ENCODE measurements around the gene BTN2A1. TPM values are rescaled to one million over a fixed set of nuclear protein-coding genes. Genes with fewer than 3 reads are reported as not detected.

BTN2A1 gene
- total RNA-seq, 4 donors from 2014 or later, result 5.9 to 11.4 (median 7.8) TPM

GRCh38 chr6:26475823-26476729, 18.3 kb downstream of the BTN2A1 start:
- no peaks in the 10 kb centered on the region for H3K36me3 ChIP-seq
- H3K27me3 ChIP-seq, result no peaks in the 10 kb centered on the region
- H3K4me3 ChIP-seq, result no peak overlapping the region
- 77 to 82% methylated on average over 7 of the region's 7 CpGs for WGBS, 2 donors
- no peak for DNase-seq
- TF ChIP-seq POLR2A (IDR thresholded peaks at IDR 0.05), result no peak
- TF ChIP-seq, protein P1, sequence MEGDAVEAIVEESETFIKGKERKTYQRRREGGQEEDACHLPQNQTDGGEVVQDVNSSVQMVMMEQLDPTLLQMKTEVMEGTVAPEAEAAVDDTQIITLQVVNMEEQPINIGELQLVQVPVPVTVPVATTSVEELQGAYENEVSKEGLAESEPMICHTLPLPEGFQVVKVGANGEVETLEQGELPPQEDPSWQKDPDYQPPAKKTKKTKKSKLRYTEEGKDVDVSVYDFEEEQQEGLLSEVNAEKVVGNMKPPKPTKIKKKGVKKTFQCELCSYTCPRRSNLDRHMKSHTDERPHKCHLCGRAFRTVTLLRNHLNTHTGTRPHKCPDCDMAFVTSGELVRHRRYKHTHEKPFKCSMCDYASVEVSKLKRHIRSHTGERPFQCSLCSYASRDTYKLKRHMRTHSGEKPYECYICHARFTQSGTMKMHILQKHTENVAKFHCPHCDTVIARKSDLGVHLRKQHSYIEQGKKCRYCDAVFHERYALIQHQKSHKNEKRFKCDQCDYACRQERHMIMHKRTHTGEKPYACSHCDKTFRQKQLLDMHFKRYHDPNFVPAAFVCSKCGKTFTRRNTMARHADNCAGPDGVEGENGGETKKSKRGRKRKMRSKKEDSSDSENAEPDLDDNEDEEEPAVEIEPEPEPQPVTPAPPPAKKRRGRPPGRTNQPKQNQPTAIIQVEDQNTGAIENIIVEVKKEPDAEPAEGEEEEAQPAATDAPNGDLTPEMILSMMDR (IDR thresholded peaks at IDR 0.05), result no peak
- intact Hi-C loops (cut with DNase I), result no loop called here
- no peaks in the 10 kb centered on the region for H3K9me3 ChIP-seq
- H3K4me1 ChIP-seq, result peaks cover 8 to 32% (median 9%) of the 10 kb centered on the region in 3 donors
- peak overlapping the region in 2 of 4 donors; percentile 23 to 93 for H3K27ac ChIP-seq

DNA sequence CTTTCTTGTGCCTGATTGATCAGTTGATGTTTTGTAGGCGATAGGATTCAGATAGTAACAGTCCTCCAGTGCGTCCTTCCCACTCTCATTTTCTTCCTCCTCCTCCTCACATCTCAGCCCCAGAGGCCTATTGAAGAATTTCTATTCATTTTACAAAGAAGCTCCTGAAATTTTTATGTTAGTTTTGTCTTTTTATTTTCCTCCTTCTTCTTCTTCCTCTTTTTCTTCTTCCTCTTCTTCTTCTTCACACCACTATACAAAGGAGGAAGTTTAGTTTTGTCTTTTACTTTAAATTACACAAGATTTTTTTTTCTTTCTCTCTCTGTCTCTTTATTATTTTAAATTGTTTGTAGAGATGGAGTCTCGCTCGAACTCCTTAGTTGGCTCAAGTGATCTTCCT, 19.1 kb downstream of the BTN2A1 start:
- TF ChIP-seq POLR2A (IDR thresholded peaks at IDR 0.05), result no peak
- TF ChIP-seq, protein P1 (IDR thresholded peaks at IDR 0.05), result no peak

GRCh38 chr6:26477426-26477825, 19.7 kb downstream of the BTN2A1 start:
- WGBS, 2 donors, result 6 to 23% methylated on average over 1 of the region's 1 CpG
- Histone ChIP-seq H3K27ac (peak overlapping the region in 3 of 4 donors; percentile 5 to 33 (median 31)), H3K27me3 (no peaks in the 10 kb centered on the region), H3K9me3 (no peaks in the 10 kb centered on the region), H3K4me3 (no peak overlapping the region), H3K4me1 (peaks cover 8 to 32% (median 9%) of the 10 kb centered on the region in 3 donors), H3K36me3 (no peaks in the 10 kb centered on the region)
- TF ChIP-seq, protein P1 (IDR thresholded peaks at IDR 0.05), result no peak
- TF ChIP-seq POLR2A (IDR thresholded peaks at IDR 0.05), result no peak
- DNase-seq, result no peak
- intact Hi-C loops (cut with DNase I), result no loop called here

More for the DNA sequence above, 19.1 kb downstream of the BTN2A1 start:
- Histone ChIP-seq H3K4me3 (no peak overlapping the region), H3K36me3 (no peaks in the 10 kb centered on the region), H3K9me3 (no peaks in the 10 kb centered on the region), H3K4me1 (peaks cover 8 to 32% (median 9%) of the 10 kb centered on the region in 3 donors), H3K27me3 (no peaks in the 10 kb centered on the region), H3K27ac (peak overlapping the region in 2 of 4 donors; percentile 23 to 93)
- DNase-seq, result no peak
- WGBS, 2 donors, result 80 to 88% methylated on average over 4 of the region's 4 CpGs
- intact Hi-C loops (cut with DNase I), result no loop called here

- no peak for DNase-seq
- no peaks in the 10 kb centered on the region for H3K9me3 ChIP-seq
- intact Hi-C loops (cut with DNase I), result no loop called here
- WGBS, 2 donors, result 78 to 79% methylated on average over 2 of the region's 2 CpGs
- H3K27ac ChIP-seq, result peak overlapping the region in 2 of 4 donors; percentile 31 to 33
- TF ChIP-seq POLR2A (IDR thresholded peaks at IDR 0.05), result no peak
- TF ChIP-seq, protein P1 (IDR thresholded peaks at IDR 0.05), result no peak
- H3K27me3 ChIP-seq, result no peaks in the 10 kb centered on the region
- H3K36me3 ChIP-seq, result no peaks in the 10 kb centered on the region
- H3K4me1 ChIP-seq, result peaks cover 8 to 27% (median 9%) of the 10 kb centered on the region in 3 donors
- no peak overlapping the region for H3K4me3 ChIP-seq
Observed at GRCh38 chr6:26478100-26478984, 20.6 kb downstream of the BTN2A1 start.
